ENCODE data around the gene TMEM225B.
"Not testable (repeated sequence)": the region's sequence is repeated elsewhere in the genome, so short reads cannot be mapped to it uniquely, and the experiment has no call there.

Gene TMEM225B

GRCh38 chr7:99643464-99643863 lies 45.4 kb downstream of the TMEM225B start:
- no peak for TF ChIP-seq CTCF (IDR thresholded peaks at IDR 0.05; ENCODE audit: borderline replicate concordance, insufficient read depth, low read depth, low read length)

GRCh38 chr7:99644431-99644830 lies 46.4 kb downstream of the TMEM225B start:
- no peak overlapping the region for H3K4me3 ChIP-seq (ENCODE audit: low read depth, low read length)
- no peak for TF ChIP-seq CTCF (IDR thresholded peaks at IDR 0.05; ENCODE audit: borderline replicate concordance, insufficient read depth, low read depth, low read length)

More at GRCh38 chr7:99643464-99643863, 45.4 kb downstream of the TMEM225B start:
- H3K4me3 ChIP-seq (ENCODE audit: low read depth, low read length) = no peak overlapping the region

- no peak overlapping the region for H3K4me3 ChIP-seq (ENCODE audit: low read depth, low read length)
- no peak for TF ChIP-seq CTCF (IDR thresholded peaks at IDR 0.05; ENCODE audit: borderline replicate concordance, insufficient read depth, low read depth, low read length)
Observed at GRCh38 chr7:99645590-99645989, 47.5 kb downstream of the TMEM225B start.

- H3K4me3 ChIP-seq (ENCODE audit: low read depth, low read length) = no peak overlapping the region
- no peak for TF ChIP-seq CTCF (IDR thresholded peaks at IDR 0.05; ENCODE audit: borderline replicate concordance, insufficient read depth, low read depth, low read length)
Observed at GRCh38 chr7:99648843-99649242, 50.8 kb downstream of the TMEM225B start.

GRCh38 chr7:99651290-99651689 lies 53.2 kb downstream of the TMEM225B start:
- H3K4me3 ChIP-seq (ENCODE audit: low read depth, low read length) = no peak overlapping the region
- TF ChIP-seq CTCF (IDR thresholded peaks at IDR 0.05; ENCODE audit: borderline replicate concordance, insufficient read depth, low read depth, low read length) = no peak

GRCh38 chr7:99652671-99653070 lies 54.6 kb downstream of the TMEM225B start:
- no peak for TF ChIP-seq CTCF (IDR thresholded peaks at IDR 0.05; ENCODE audit: borderline replicate concordance, insufficient read depth, low read depth, low read length)
- no peak overlapping the region for H3K4me3 ChIP-seq (ENCODE audit: low read depth, low read length)

GRCh38 chr7:99653269-99653668 lies 55.2 kb downstream of the TMEM225B start:
- not testable (repeated sequence) for H3K4me3 ChIP-seq (ENCODE audit: low read depth, low read length)

GRCh38 chr7:99653754-99654153 lies 55.7 kb downstream of the TMEM225B start:
- no peak overlapping the region for H3K4me3 ChIP-seq (ENCODE audit: low read depth, low read length)
- no peak for TF ChIP-seq CTCF (IDR thresholded peaks at IDR 0.05; ENCODE audit: borderline replicate concordance, insufficient read depth, low read depth, low read length)

GRCh38 chr7:99654626-99655025 lies 56.6 kb downstream of the TMEM225B start:
- not testable (repeated sequence) for H3K4me3 ChIP-seq (ENCODE audit: low read depth, low read length)

- not testable (repeated sequence) for H3K4me3 ChIP-seq (ENCODE audit: low read depth, low read length)
Observed at GRCh38 chr7:99657879-99658278, 59.8 kb downstream of the TMEM225B start.

Measured in GM12875 (cell line).